ENCODE measurements around the gene ZFAND4.

DNA sequence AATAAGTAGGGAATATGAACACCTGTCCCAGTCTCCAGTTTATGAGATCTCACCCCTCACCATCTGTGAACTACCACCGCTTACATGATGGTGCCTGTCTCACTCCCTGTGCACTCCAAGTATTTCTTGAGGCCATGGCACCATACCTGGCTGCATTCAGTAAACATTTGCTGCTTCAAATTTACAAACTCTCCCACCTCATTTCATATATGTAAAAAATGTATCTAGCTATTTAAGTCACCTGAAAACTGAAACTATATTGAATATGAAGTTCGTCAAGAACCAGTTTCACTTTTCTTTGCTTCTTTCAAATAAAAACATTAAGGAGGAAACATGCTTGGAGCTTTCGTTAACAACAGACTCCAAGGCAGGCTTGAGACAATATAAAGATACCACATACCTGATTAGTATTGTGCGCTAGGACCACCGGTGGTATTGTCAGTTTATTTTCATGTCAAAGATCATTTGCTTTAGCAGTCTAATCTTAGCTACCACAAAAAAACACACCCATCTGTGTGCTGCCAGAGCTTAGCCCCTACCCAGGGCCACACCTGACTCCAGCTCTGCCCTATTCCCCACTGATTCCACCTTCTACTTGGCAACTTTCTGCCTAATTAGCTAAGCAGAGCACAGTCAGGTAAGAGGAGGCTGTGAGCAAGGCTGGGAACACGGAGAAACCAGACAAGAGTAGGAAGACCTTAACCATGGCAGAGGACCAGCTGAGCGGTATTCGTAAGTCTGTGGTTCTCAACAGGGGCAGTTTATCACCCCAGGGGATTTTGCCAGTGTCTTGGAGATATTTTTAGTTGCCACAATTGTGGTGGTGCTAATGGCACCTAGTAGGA, 92.0 kb downstream of the ZFAND4 start:
- TF ChIP-seq EP300 (IDR thresholded peaks at IDR 0.05; ENCODE audit: borderline replicate concordance in 1 of 2, control insufficient read depth in 1 of 2, low read depth in 2 of 2, low read length in 2 of 2), result no peak
- 0 out of 2 replicates have a peak, but pooled peaks have one; percentile 26 for TF ChIP-seq NBN (IDR thresholded peaks at IDR 0.05)
